Measurements from ENCODE around the gene SORCS1.

- TF ChIP-seq, protein P1, sequence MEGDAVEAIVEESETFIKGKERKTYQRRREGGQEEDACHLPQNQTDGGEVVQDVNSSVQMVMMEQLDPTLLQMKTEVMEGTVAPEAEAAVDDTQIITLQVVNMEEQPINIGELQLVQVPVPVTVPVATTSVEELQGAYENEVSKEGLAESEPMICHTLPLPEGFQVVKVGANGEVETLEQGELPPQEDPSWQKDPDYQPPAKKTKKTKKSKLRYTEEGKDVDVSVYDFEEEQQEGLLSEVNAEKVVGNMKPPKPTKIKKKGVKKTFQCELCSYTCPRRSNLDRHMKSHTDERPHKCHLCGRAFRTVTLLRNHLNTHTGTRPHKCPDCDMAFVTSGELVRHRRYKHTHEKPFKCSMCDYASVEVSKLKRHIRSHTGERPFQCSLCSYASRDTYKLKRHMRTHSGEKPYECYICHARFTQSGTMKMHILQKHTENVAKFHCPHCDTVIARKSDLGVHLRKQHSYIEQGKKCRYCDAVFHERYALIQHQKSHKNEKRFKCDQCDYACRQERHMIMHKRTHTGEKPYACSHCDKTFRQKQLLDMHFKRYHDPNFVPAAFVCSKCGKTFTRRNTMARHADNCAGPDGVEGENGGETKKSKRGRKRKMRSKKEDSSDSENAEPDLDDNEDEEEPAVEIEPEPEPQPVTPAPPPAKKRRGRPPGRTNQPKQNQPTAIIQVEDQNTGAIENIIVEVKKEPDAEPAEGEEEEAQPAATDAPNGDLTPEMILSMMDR (IDR thresholded peaks at IDR 0.05; ENCODE audit: insufficient read depth, low read depth, low read length), result no peak
- TF ChIP-seq EZH2 (IDR thresholded peaks at IDR 0.05; ENCODE audit: insufficient read depth, low read length), result no peak
Observed at GRCh38 chr10:106757521-106757920, 407.0 kb downstream of the SORCS1 start.
